Myocyte (in vitro differentiated cells): ENCODE data around the gene ATP6AP1. TPM values are rescaled to one million over a fixed set of nuclear protein-coding genes. Genes with fewer than 3 reads are reported as not detected.
A peak's percentile ranks its signal among the peaks of the same experiment; 100 is the strongest.

Experiments used
- DNase-seq: peaks from one replicate; pipeline ENCODE4 v3.0.0-alpha.2; 2012; ENCODE audit warnings: low read depth
- total RNA-seq: library from RNA; depleted of rRNA; stranded (reverse); fragments of >200 nt; gene quantifications from 2 replicates; pipeline ENCODE4 v1.2.3, GENCODE V29; 2014

The ATP6AP1 gene
- total RNA-seq, 1 donor from 2014 or later = 100 TPM

DNA sequence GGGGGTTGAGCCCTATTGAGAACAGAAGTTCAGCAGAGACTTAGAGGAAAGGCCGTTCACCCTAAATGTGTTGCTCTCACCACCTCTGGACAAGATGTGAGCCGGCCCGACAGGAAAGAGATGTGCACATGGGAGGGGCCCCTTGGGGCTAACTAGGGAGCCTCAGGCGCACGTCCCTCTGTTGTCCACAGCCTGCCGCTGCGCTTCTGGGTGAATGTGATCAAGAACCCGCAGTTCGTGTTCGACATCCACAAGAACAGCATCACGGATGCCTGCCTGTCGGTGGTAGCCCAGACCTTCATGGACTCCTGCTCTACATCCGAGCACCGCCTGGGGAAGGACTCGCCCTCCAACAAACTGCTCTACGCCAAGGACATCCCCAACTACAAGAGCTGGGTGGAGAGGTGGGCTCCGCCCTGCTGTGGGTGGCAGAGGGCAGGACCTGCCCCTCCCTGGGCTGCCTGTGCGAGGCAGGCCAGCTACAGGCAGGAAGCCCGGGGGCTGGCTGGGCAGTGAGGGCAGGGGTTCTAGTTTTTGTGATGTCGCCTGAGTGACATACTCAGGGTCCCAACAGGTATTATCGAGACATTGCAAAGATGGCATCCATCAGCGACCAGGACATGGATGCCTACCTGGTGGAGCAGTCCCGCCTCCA, 42.6 kb downstream of the ATP6AP1 start:
- no peak for DNase-seq

DNA sequence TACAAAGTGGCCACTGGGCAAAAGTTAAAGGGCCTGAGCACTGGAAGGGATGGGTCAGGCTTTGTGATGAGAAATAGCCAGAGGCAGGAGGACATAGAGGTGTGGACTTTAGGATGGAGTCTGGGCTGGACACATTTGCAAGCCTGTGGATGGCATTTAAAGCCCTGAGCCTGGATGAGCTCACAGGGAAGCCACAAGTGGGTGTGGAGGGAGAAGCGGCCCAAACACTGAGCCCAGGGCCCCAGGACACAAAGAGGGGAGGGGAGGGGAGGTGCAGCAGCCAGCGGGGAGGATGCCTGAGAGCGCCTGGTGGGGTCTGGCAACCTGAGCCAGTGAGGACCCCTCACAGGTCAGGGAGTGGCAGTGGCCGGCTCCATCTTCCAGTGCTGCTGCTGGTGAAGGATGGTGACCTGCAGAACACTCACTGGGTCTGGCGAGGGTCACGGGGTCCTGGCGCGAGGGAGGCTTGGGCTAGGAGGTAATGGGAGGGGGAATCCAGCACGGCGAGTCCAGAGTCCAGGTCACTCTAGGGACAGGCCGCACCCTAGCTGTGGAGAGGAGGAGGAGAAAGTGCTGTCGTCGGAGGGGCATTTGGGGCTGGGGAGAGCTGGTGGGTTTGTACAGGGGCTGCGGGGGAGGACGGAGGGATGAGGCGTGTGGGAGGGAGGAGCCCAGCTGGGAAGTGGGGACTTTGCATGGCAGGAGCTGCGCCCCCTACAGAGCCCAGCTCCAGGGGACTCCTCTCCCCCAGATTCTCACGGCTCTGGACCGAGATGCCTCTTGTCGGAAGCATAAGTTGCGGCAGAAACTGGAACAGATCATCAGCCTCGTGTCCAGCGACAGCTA, 43.6 kb downstream of the ATP6AP1 start:
- no peak for DNase-seq

DNA sequence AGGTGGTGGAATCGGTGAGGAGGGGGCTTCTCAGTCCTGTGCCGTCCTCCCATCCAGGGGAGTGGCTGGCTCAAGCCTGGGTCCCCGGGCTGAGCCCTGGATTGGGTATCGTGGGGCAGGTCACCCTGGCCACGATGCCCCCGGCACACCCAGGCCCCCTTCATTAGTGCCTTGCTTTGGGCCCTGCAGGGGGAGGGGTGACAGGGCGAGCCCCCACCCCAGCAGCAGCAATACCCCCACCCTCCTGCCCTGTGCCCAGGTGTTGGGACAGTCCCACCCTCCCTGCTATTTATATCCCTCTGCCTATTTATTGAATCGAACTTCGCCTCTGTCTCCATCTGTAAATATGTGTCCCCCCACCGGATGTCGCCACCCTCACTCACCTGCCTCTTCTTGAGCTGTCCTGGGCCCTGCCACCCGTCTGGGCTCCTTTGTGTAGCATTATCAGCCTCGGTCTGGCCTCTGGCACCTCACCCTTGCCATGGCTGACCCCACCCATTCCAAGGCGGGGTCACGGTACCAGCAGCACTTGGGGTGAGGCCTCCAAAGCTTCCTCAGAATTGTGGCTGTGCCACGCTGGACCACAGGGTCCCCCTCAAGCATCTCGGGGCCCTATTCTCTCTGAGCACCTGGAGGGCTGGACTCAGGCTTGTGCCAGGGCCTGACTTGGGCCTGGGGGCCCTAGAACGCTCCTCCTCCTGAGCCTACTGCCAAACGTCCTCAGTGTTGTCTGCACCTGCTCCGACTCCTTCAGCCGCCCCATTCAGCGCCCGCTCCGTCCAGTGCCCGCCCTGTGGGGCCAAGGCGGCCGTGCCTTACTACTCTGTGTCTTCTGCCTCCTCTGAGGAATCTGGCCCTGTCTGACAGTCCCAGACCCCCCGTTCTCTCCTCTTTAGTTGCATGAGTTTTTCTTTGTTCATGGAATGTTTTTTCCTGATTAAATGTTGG, 44.5 kb downstream of the ATP6AP1 start:
- DNase-seq = no peak

DNA sequence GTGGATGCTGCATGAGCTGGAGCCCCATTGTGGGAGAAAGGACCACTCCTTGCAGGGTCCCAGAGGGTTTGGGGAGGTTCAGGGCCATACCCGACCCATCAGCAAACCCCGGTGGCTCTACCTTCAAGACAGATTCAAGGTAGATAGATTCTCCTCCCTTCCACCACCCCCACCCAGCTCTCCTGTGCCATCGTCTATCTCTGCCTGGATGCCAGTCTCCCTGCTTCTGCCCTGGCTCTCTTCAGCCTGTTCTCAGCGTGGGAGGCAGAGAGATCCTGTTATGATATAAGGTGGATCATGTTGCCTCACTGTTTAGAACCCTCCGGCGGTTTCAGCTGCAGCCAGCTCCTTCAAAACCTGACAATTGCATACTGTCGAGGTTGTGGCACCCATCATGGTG, 45.2 kb downstream of the ATP6AP1 start:
- DNase-seq = no peak

GRCh38 chrX:154476821-154477220, 48.3 kb downstream of the ATP6AP1 start:
- no peak for DNase-seq

- DNase-seq = no peak
Observed at GRCh38 chrX:154477891-154478477, 49.5 kb downstream of the ATP6AP1 start.

- DNase-seq = peak; percentile 89
Observed at GRCh38 chrX:154478728-154479622, 50.5 kb downstream of the ATP6AP1 start, which contains the start of gene LAGE3. TSS of gene LAGE3 (minus strand) at chrX:154479281. CDS start at chrX:154478915, 366 bp downstream.

GRCh38 chrX:154481195-154481594, 52.7 kb downstream of the ATP6AP1 start:
- no peak for DNase-seq

- DNase-seq = peak; percentile 58
Observed at GRCh38 chrX:154481911-154482601, 53.6 kb downstream of the ATP6AP1 start.

GRCh38 chrX:154482786-154483185, 54.3 kb downstream of the ATP6AP1 start:
- DNase-seq = peak; percentile 49

DNA sequence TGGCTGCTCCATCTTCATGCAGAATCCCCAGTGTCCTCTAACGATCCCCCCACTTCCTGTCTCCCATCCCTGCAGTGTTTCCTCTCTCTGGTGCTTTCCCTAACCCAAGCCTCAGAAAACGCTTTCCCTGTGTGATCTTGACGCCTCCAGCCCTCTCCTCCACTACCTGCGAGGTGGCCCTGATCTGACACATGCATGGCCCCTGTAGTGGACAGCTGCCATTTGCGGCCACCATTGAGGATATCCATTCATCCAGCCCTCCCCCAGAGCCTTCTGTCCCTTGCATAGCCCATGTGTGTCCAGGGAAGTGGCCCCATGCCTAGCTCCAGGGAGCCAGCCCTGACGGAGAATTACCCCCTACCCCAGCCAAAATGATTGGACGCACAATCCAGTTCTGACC, 54.8 kb downstream of the ATP6AP1 start:
- no peak for DNase-seq

DNA sequence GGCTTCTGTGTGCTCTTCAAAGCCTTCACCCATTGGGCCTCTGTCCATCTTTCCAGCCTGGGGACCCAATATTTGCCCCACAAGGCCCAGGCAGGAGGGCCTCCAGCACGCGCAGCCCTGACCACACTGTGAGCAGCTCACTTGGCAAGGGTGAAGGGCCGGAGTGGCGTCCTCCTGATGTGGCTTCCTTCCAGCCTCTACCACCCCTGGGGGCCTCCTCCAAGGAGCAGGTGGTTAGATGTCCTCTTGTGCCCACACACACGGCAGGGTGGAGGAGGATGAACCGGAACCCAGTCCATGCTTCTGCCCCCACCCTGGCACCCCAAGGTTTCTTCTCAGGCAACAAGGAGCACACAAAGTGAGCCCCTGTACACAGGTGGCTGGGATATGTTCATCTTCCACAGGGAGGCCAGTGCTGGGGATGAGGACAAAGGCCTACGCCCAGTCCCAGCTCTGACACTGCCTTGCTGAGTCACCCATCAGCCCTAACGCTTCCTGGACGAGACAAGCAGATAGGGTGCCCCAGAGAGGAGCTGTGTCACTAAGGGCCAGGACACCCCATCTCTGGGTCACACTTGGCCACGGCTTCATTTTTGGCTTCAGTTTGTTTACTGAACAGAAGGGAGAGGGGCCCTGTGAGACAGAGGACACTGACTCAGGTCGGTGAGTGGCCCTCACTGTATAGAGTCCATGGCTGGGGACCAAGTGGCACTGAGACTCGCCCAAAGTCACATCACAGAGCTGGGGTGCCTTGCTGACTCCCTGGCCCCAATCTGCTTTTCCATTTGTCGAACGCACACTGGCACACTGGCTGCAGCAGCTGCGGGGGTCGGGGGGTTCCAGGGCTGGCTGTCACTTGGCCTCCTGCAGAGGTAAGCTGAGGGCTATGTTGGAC, 56.0 kb downstream of the ATP6AP1 start:
- DNase-seq = no peak

DNA sequence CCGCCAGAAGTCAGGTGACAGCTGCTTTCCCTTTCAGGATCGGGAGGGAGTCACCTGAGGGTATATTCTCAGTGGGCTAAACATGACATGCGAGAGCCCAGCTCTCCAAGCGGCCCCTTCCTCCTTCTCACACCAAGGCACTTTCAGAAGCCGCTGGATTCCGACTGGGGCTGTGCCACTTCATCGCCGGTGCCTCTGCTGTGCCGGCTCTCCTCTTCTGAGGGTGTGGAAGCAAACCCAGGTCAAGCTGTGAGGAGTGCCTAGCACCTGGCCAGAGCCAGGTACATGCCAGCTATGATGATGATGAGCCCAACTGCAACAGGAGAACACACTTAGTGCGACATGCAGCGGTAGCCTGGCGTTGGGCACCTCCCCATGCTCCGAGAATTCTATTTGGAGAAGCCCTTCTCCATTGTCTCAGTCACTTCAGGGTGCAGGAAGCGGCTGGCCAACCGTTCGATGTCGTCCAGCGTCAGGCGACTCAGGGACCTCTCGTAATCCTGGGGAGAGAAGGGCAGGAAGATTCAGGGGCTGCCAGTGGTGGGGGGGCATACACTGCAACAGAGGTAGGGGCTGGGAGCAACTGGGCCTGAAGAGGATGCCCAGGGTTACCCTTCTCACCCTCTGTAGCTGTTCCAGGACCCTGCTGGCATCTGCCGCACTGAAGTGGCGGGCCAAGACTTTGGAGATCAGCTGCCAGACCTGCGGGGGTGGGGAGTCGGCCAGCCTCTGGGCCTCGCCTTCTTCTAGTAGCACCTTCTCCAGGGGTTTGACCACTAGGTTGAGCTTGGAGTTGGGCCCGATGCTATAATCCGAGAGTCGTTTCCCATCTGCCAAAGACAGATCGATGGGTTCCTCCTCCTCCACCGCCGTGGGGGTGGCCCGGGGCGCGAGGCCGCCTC, 56.9 kb downstream of the ATP6AP1 start:
- no peak for DNase-seq

- peak; percentile 34 for DNase-seq
Observed at GRCh38 chrX:154486052-154486395, 57.5 kb downstream of the ATP6AP1 start.
